DND-41 (cell line): ENCODE data around the gene CMTM7.

Source experiments
- ATAC-seq: fragments of 200-7000 bp; cut with Tn5 transposase; 3 replicates; pipeline ENCODE4 v1.9.1; 2021; ENCODE audit warnings: low read depth; ENCODE audit not compliant: insufficient read depth
- DNase-seq: peaks from one replicate; pipeline ENCODE4 v3.0.0-alpha.2; 2020
- H2AFZ ChIP-seq: 2 replicates; pipeline ENCODE4 v1.6.0; 2012; ENCODE audit warnings: low read depth, low read length
- H3K27ac ChIP-seq: 2 replicates; pipeline ENCODE4 v1.5.1; 2012; ENCODE audit warnings: low read length, inconsistent platforms
- H3K27me3 ChIP-seq: fragments of 200-600 bp; sonication (generic); 2 replicates; pipeline ENCODE4 v1.6.0; 2012; ENCODE audit warnings: low read length, mild to moderate bottlenecking, inconsistent platforms; ENCODE audit not compliant: insufficient read depth, poor library complexity
- H3K36me3 ChIP-seq: 2 replicates; pipeline ENCODE4 v1.5.1; 2012; ENCODE audit warnings: low read length, inconsistent platforms; ENCODE audit not compliant: insufficient read depth
- H3K4me1 ChIP-seq: 2 replicates; pipeline ENCODE4 v1.5.1; 2012; ENCODE audit warnings: mild to moderate bottlenecking, low read length; ENCODE audit not compliant: insufficient read depth
- H3K4me2 ChIP-seq: 2 replicates; pipeline ENCODE4 v1.6.0; 2012; ENCODE audit warnings: mild to moderate bottlenecking, moderate library complexity, low read length, inconsistent platforms; ENCODE audit not compliant: insufficient read depth
- H3K4me3 ChIP-seq, 2 experiments: fragments of 200-600 bp in 1 of 2; shearing (Covaris generic) in 1 of 2; 2 replicates each; pipeline ENCODE4 v1.5.1; 2012 to 2016; ENCODE audit warnings: inconsistent platforms in 2 of 2, low read length in 2 of 2, mild to moderate bottlenecking in 2 of 2, low read depth in 1 of 2, moderate library complexity in 1 of 2
- H3K79me2 ChIP-seq: 2 replicates; pipeline ENCODE4 v1.6.0; 2012; ENCODE audit warnings: low read length, inconsistent platforms; ENCODE audit not compliant: insufficient read depth
- H3K9ac ChIP-seq: 2 replicates; pipeline ENCODE4 v1.6.0; 2012; ENCODE audit warnings: low read depth, mild to moderate bottlenecking, inconsistent platforms, low read length, moderate library complexity
- H3K9me3 ChIP-seq: 2 replicates; pipeline ENCODE4 v1.5.1; 2012; ENCODE audit warnings: low read length, moderate library complexity, mild to moderate bottlenecking, inconsistent platforms; ENCODE audit not compliant: insufficient read depth, severe bottlenecking
- H4K20me1 ChIP-seq: 2 replicates; pipeline ENCODE4 v1.6.0; 2012; ENCODE audit warnings: low read length; ENCODE audit not compliant: insufficient read depth
- CTCF ChIP-seq: IDR thresholded peaks from 2 replicates; pipeline ENCODE4 v1.5.1; 2012; ENCODE audit warnings: borderline replicate concordance, low read length, moderate library complexity, mild to moderate bottlenecking; ENCODE audit not compliant: poor library complexity, severe bottlenecking; ENCODE audit errors: extremely low read depth
- EZH2 ChIP-seq: IDR thresholded peaks from 3 replicates; pipeline ENCODE4 v1.6.1; 2012; ENCODE audit warnings: borderline replicate concordance, low read depth, mild to moderate bottlenecking, moderate library complexity, low read length, inconsistent platforms; ENCODE audit not compliant: severe bottlenecking

The CMTM7 gene

GRCh38 chr3:32411442-32411841 lies 19.8 kb downstream of the CMTM7 start:
- Histone ChIP-seq H3K4me3 (no peak overlapping the region), H3K27me3 (no peaks in the 10 kb centered on the region), H3K36me3 (no peaks in the 10 kb centered on the region; the same call in 1 of the 2 replicates), H3K4me2 (no peak overlapping the region), H3K9me3 (no peaks in the 10 kb centered on the region), H3K4me1 (peaks cover 65% of the 10 kb centered on the region), H3K79me2 (peaks cover 72% of the 10 kb centered on the region), H2AFZ (no peak overlapping the region), H3K9ac (no peak overlapping the region), H4K20me1 (no peaks in the 10 kb centered on the region), H3K27ac (no peak overlapping the region; the same call in 1 of the 2 replicates)
- ATAC-seq, result no peak
- no peak for DNase-seq
- TF ChIP-seq EZH2 (no peak), CTCF (no peak)

- H3K4me2 ChIP-seq, result no peak overlapping the region
- ATAC-seq (no peak), DNase-seq (no peak)
- no peak for TF ChIP-seq EZH2
- TF ChIP-seq CTCF, result no peak
- no peaks in the 10 kb centered on the region for H3K9me3 ChIP-seq
- no peaks in the 10 kb centered on the region for H3K27me3 ChIP-seq
- no peak overlapping the region for H3K4me3 ChIP-seq
- H3K4me1 ChIP-seq, result peaks cover 61% of the 10 kb centered on the region
- no peak overlapping the region for H3K9ac ChIP-seq
- H3K36me3 ChIP-seq, result no peaks in the 10 kb centered on the region
- H4K20me1 ChIP-seq, result no peaks in the 10 kb centered on the region
- no peak overlapping the region for H2AFZ ChIP-seq
- H3K27ac ChIP-seq, result no peak overlapping the region
- H3K79me2 ChIP-seq, result peaks cover 82% of the 10 kb centered on the region
Measured at GRCh38 chr3:32412887-32413286, 21.2 kb downstream of the CMTM7 start.

DNA sequence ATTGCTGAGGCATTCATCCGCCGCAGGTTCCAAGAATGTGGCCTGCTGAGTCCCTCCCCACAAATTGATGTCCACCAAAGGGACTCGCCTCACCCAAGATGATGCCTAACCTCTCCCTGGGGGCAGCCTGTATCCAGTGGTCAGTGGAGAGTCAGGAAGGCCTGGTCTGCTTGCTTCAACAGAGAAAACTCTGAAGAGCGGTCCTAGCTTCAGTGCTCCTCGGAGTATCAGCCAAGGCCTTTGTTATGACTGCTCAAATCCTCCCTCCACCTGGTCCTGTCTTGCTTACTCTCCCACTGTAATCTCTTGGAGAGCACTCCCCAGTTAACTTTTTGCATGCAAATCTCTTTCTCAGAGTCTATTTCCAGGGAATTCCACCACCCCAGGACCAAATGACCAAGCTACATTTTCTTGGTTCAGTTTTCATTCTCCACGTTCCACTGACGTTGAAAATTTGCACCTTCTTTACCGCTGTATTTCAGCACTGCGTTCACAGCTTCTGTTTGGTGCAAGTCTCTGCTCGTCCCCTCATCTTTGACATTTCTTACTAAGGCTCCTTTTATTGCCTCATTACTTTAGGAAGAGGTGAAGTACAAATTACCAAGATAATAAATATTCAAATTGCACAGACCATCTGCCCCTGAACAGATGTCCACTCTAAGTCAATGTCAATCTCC lies 22.3 kb downstream of the CMTM7 start:
- Histone ChIP-seq H4K20me1 (no peaks in the 10 kb centered on the region), H3K36me3 (no peaks in the 10 kb centered on the region), H3K4me3 (no peak overlapping the region), H2AFZ (no peak overlapping the region), H3K4me2 (no peak overlapping the region), H3K79me2 (peaks cover 83% of the 10 kb centered on the region), H3K9ac (no peak overlapping the region), H3K27me3 (no peaks in the 10 kb centered on the region), H3K27ac (no peak overlapping the region), H3K9me3 (no peaks in the 10 kb centered on the region), H3K4me1 (peaks cover 50% of the 10 kb centered on the region)
- ATAC-seq, result no peak
- no peak for DNase-seq
- TF ChIP-seq CTCF, result no peak
- no peak for TF ChIP-seq EZH2
